Astrocyte of the cerebellum (primary cell): Measurements from ENCODE around the gene ELF3.

Experiments used
- DNase-seq: peaks from one replicate; pipeline ENCODE4 v3.0.0-alpha.2; 2011; ENCODE audit warnings: low read depth
- H3K4me3 ChIP-seq: 2 replicates; pipeline ENCODE4 v1.5.1; 2011; ENCODE audit warnings: mild to moderate bottlenecking, low read depth, low read length, moderate library complexity
- CTCF ChIP-seq: IDR thresholded peaks from 2 replicates; pipeline ENCODE4 v1.5.1; 2012; ENCODE audit warnings: low read length, low read depth, moderate library complexity, mild to moderate bottlenecking; ENCODE audit errors: missing control alignments
- in situ Hi-C: cut with HindIII; loops from 2 replicates; pipeline ENCODE4 v1.10.0; 2017; ENCODE audit warnings: low sequenced_read_pairs

ELF3 gene

GRCh38 chr1:202007304-202007703, 3.1 kb upstream of the ELF3 start:
- in situ Hi-C loops: loop anchor here (10.0 kb wide), 1 partner anchor 97 kb away; no protein-coding TSS in a partner anchor
- no peak overlapping the region for H3K4me3 ChIP-seq
- no peak for TF ChIP-seq CTCF

GRCh38 chr1:202007805-202008489, 2.4 kb upstream of the ELF3 start:
- in situ Hi-C loops: loop anchor here (10.0 kb wide), 1 partner anchor 97 kb away; no protein-coding TSS in a partner anchor
- H3K4me3 ChIP-seq: no peak overlapping the region
- TF ChIP-seq CTCF: no peak
- DNase-seq: no peak

More at GRCh38 chr1:202007304-202007703, 3.1 kb upstream of the ELF3 start:
- no peak for DNase-seq

GRCh38 chr1:202009326-202010179, 834 bp upstream of the ELF3 start:
- TF ChIP-seq CTCF: peak; percentile 87
- in situ Hi-C loops: loop anchor here (10.0 kb wide), 1 partner anchor 95 kb away; no protein-coding TSS in a partner anchor
- peak; percentile 59 for DNase-seq
- H3K4me3 ChIP-seq: no peak overlapping the region

GRCh38 chr1:202011994-202012393, 1.6 kb downstream of the ELF3 start:
- no peak for TF ChIP-seq CTCF
- no peak for DNase-seq
- no peak overlapping the region for H3K4me3 ChIP-seq
- in situ Hi-C loops: no loop called here

- no peak for DNase-seq
- no peak overlapping the region for H3K4me3 ChIP-seq
- TF ChIP-seq CTCF: no peak
Observed at GRCh38 chr1:202012544-202013478, 2.4 kb downstream of the ELF3 start.

GRCh38 chr1:202013603-202014002, 3.2 kb downstream of the ELF3 start:
- no peak for TF ChIP-seq CTCF
- DNase-seq: no peak
- no peak overlapping the region for H3K4me3 ChIP-seq
- in situ Hi-C loops: no loop called here

More at GRCh38 chr1:202012544-202013478, 2.4 kb downstream of the ELF3 start:
- in situ Hi-C loops: no loop called here
